GM12874 (cell line): ENCODE measurements around the gene PAM16.

Experiments used
- CTCF ChIP-seq: IDR thresholded peaks from 2 replicates; pipeline ENCODE4 v1.5.1; 2011; ENCODE audit warnings: low read depth, mild to moderate bottlenecking, control low read depth, low read length, moderate library complexity; ENCODE audit not compliant: insufficient read depth

PAM16 gene

GRCh38 chr16:4313563-4314531 lies 37.3 kb downstream of the PAM16 start:
- peak; percentile 95 for TF ChIP-seq CTCF

DNA sequence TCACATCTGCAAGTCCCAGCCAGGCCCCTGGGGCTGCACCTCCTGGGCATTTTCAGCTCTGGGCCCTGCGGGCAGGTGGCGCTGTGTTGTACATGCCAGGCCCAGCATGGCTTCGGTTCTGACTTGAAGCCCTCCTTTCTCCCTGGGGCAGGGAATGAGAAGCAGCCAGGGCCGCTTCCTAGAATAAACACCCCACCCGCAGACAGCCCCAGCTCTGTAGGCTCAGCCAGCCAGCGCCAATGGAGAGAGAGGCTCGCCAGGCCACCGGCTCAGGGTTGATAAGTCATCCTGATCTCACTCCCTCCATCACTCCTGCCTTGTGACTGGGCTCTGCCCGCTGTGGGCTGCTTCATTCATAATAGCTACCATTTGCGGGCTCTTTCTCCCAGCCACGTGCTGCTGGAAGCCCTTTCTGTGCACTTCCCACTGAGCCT lies 41.3 kb downstream of the PAM16 start:
- TF ChIP-seq CTCF, result peak; percentile 94

DNA sequence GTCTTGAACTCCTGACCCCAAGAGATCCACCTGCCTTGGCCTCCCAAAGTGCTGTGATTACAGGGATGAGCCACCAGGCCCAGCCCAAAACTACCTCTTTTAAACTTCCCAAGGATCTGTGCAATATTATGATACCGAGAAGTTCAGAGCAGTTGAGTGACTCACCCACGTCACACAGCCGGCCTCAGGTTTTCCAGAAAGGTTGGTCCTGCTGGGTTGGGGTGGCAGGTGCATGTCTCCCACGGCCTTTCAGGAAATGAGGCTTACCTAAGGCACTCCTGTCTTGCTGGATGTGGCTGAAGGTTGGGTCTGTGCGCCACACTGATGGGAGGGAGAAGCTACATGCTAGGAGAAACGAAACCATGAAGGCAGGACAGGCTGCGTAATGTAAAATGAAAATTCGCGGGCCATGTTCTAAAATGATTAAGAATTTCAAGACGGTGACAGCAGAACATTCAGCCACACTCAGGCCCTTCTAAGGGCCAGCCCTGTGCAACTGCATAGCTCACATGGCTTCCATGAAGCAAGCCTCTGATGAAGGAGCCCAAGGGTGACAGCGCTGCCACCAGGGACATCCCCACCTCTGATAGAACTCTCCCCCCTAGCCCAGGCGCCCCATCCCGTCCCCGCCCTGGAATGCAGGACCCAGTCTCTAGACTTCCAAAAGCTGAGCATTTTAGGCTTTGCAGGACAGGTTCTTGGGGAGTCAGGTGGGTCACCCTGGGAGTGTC lies 41.9 kb downstream of the PAM16 start:
- TF ChIP-seq CTCF, result no peak

DNA sequence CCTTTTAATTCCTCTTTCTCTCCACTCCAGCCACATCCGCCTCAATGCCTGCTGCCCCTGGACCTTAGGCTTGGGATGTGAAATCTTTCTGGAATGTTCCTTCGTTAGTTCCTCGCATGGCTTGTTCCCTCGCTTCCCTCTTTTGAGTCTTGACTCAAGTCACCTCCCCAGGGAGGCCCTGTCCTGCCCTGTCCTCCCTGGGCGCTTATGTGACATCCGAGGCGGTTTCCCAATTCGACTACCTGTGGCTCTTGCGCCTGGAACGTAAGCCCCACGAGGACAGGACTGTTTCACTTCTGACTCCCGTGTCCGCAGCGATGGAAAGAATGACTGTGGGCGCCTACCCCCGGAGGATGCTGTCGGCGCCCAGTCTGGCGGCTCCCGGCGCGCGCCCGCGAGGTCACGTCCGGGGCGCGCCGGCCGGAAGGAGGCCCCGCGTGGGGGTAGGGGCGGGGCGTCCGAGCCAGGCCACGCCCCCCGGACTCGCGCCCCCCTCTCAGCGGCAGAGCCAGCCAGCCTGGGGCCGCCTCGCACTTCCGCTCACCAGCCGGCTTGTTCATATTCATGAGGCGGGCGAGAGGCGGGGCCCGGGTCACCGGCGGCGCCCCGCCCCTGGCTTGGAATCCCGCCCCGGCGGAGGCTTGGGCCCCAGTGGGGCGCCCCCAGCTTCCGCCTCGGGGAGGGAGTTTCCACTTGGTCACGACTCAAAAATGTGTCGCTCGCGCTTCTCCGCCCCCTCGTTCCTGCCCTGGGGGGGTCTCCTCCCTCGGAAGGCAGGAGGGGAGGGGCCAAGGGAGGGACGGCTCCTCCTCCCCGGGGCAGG lies 43.7 kb downstream of the PAM16 start:
- TF ChIP-seq CTCF, result no peak

DNA sequence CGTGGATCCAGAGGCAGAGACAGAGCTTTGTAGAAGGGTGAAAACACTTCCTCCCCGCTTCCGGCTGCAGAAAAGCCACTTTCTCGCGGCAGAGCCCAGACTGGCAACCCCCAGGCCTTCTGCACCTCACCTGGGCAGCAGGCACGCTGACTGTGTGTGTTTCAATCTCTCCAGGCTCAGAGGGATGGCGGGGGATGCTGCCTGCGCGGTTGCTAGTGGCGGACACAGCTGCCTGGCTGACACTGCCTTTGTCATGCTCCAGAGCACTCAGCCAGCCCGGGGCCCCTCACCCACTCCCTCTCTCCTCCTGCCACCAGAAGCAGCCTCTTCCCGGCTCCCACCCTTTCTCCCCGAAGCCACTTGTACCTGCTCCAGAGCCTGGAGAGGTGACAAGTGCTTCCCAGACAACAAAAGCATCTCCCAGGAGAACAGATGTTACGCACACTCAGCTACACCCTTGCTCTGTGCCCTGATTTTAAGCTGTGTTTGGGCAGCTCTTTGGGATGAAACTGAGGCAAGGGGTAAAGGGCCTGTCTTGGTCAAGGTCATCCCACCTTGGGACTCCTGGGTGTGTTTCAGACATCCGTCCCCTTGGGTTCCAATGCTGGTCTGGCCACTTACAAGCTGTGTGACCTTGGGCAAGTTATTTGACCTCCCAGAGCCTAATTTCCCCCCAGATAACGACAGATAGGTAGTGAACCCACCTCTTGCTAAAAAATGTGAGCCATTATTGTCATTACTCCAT lies 44.5 kb downstream of the PAM16 start:
- TF ChIP-seq CTCF, result no peak

GRCh38 chr16:4303973-4304372 lies 47.1 kb downstream of the PAM16 start:
- TF ChIP-seq CTCF, result no peak
